ES-I3 (cell line): ENCODE measurements around the gene TTN.

Experiments
- H3K36me3 ChIP-seq: 2 replicates; pipeline ENCODE4 v1.6.1; 2013; ENCODE audit warnings: mild to moderate bottlenecking, low read length, control low read depth, moderate library complexity; ENCODE audit not compliant: insufficient read depth
- H3K4me1 ChIP-seq: 2 replicates; pipeline ENCODE4 v1.6.1; 2013; ENCODE audit warnings: mild to moderate bottlenecking, control low read depth, low read length; ENCODE audit not compliant: insufficient read depth
- H3K9ac ChIP-seq: 2 replicates; pipeline ENCODE4 v1.6.1; 2013; ENCODE audit warnings: low read depth, mild to moderate bottlenecking, low read length, moderate library complexity
- H3K9me3 ChIP-seq: 2 replicates; pipeline ENCODE4 v1.6.1; 2013; ENCODE audit warnings: mild to moderate bottlenecking, low read length, moderate library complexity; ENCODE audit not compliant: control insufficient read depth, insufficient read depth

The TTN gene

GRCh38 chr2:178632729-178633128 is 174.5 kb downstream of the TTN start:
- Histone ChIP-seq H3K4me1 (no peaks in the 10 kb centered on the region), H3K9me3 (no peaks in the 10 kb centered on the region), H3K9ac (no peak overlapping the region), H3K36me3 (no peaks in the 10 kb centered on the region; the same call in 1 of the 2 replicates)

DNA sequence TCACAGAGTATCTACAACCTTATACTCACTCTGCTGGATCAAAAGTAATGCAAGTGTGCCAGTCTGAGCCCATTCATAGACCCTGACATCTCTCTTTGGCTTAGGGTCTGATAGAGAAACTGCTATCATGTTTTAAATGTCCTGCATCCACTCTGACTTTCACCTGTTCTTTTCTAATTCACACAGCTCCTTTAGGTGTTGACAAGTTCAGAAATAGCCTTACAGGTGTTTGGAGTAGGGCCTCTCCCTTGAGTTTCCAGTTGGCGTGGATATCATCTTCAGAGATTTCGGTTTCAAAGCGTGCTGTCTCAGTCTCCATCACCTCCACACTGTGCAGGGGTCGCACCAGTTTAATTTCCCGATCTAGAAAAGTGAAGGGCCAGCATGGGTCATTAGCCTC is 176.6 kb downstream of the TTN start:
- H3K36me3 ChIP-seq = no peaks in the 10 kb centered on the region
- no peak overlapping the region for H3K9ac ChIP-seq
- H3K9me3 ChIP-seq = no peaks in the 10 kb centered on the region
- no peaks in the 10 kb centered on the region for H3K4me1 ChIP-seq

DNA sequence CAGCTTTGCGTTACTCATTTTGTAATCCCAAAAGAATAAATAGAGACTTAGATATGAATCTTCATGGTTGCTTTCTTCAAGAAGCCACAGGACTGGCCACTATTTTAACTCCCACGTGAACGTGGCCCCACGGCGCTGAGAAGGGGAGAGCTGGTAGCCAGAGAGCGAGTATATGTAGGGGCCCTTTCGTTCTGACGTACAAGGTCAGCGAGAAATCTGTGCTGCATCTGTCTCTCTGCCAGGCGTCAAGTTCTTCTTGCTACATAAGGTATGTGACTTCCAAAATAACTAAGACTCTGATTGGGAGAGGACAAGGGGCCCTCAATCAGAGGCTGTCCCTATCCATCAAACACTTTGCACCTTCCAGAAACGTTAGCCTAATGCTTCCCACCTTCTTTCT is 177.8 kb downstream of the TTN start:
- Histone ChIP-seq H3K9me3 (no peaks in the 10 kb centered on the region), H3K36me3 (no peaks in the 10 kb centered on the region), H3K9ac (no peak overlapping the region)

GRCh38 chr2:178628605-178629004 is 178.6 kb downstream of the TTN start:
- H3K9ac ChIP-seq = no peak overlapping the region
- H3K9me3 ChIP-seq = no peaks in the 10 kb centered on the region
- H3K36me3 ChIP-seq = no peaks in the 10 kb centered on the region

More for the DNA sequence above, 177.8 kb downstream of the TTN start:
- no peaks in the 10 kb centered on the region for H3K4me1 ChIP-seq

DNA sequence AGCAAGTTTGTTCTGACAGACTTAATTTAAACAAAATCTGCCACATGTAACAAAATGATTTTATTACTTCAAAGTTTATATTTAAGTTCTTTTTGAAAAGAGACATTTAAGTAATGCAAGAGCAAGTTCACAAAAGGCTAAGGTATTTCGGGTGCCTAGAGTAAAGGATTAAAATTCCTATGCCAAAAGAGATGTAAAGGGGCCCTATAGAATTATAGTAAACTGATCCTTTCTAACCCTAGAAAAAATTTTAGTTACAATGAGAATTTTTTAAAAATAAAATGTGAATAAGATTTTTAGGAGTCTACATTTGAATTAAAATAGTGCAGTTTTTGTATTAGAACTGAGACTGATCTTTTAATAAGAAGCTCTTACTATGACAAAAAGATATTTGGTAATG is 179.8 kb downstream of the TTN start:
- Histone ChIP-seq H3K9me3 (no peaks in the 10 kb centered on the region), H3K9ac (no peak overlapping the region), H3K4me1 (no peaks in the 10 kb centered on the region), H3K36me3 (no peaks in the 10 kb centered on the region)

More at GRCh38 chr2:178628605-178629004, 178.6 kb downstream of the TTN start:
- no peaks in the 10 kb centered on the region for H3K4me1 ChIP-seq

DNA sequence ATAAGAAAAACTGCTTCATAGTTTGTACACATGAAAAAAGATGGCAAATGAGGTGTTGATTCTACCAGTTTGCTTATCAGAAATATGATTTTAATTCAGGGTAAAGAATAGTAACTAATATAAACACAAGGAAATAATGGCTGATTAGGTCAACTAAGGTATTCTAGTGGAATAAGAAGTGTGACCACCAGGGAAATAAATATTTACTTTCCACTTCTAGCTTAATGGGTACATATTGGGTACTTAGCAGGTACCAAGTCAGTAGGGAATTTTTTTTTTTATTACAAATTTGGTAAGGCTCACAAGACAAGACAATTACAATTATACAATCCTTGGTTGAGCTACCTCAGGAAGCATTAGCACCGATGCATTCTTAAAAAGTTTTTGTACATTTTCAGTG is 191.3 kb downstream of the TTN start:
- H3K9ac ChIP-seq = no peak overlapping the region
- H3K4me1 ChIP-seq = no peaks in the 10 kb centered on the region
- H3K9me3 ChIP-seq = no peaks in the 10 kb centered on the region
- peaks cover 6% of the 10 kb centered on the region; the same call in 1 of the 2 replicates for H3K36me3 ChIP-seq

DNA sequence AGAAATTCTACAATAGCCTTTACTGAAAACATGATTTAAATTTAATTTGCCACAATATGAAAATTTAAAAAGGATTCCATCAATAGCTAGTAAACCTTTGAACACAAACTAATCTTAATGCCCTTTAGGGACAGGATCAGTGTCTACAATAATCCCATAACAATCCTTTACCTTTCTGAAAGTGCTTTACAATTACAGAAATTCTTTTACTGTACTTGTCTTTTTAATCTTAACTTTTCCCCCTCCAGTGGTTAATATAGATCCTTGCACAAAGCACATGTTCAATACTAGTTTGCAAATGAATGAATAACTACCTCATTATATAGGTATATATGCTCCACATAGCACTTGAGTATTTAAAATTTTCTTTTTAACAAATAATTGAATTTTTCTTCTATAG is 204.3 kb downstream of the TTN start:
- Histone ChIP-seq H3K36me3 (peaks cover 4% of the 10 kb centered on the region; the same call in 1 of the 2 replicates), H3K4me1 (no peaks in the 10 kb centered on the region), H3K9ac (no peak overlapping the region), H3K9me3 (no peaks in the 10 kb centered on the region)

- Histone ChIP-seq H3K36me3 (peaks cover 8% of the 10 kb centered on the region; the same call in 1 of the 2 replicates), H3K9me3 (no peaks in the 10 kb centered on the region), H3K9ac (no peak overlapping the region), H3K4me1 (no peaks in the 10 kb centered on the region)
These were observed 214.6 kb downstream of the TTN start for GRCh38 chr2:178592655-178593054.

DNA sequence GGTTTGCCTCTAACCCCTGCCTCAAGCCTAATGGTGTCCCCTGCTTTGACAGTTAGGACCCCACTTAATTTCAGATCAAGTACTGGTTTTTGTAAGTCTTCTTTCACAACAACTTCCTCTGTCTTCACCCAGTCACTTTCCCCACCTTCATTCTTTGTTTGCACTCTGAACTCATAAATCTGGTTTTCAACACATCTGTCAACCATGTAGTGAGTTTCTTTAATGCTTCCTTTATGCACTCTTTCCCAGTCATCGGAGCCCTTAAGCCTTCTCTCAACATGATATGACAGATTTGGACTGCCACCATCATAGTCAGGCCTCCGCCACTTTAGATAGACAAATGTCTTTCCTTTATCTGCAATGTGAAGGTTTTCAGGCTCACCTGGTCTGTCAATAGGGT is 217.9 kb downstream of the TTN start:
- no peaks in the 10 kb centered on the region for H3K4me1 ChIP-seq
- peaks cover 2% of the 10 kb centered on the region; the same call in 1 of the 2 replicates for H3K36me3 ChIP-seq
- no peak overlapping the region for H3K9ac ChIP-seq
- no peaks in the 10 kb centered on the region for H3K9me3 ChIP-seq

DNA sequence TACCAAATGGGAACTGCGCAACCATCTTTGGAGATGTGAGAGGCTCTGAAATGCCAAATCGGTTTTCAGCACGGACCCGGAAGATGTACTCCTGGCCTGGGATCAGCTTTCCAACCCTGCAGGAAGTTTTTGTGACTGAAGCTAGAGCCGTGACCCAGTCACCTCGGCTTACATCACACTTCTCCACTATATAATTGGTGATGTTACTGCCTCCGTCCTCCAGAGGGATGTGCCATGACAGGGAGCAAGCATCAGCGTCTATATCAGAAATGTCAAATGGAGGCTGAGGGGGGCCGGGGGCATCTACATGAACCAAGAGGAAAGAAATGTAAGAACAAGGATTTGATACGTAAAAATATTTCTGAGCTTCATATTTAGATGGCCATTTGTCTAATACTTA is 222.6 kb downstream of the TTN start:
- Histone ChIP-seq H3K9ac (no peak overlapping the region), H3K9me3 (no peaks in the 10 kb centered on the region), H3K4me1 (no peaks in the 10 kb centered on the region), H3K36me3 (no peaks in the 10 kb centered on the region; the same call in 1 of the 2 replicates)

DNA sequence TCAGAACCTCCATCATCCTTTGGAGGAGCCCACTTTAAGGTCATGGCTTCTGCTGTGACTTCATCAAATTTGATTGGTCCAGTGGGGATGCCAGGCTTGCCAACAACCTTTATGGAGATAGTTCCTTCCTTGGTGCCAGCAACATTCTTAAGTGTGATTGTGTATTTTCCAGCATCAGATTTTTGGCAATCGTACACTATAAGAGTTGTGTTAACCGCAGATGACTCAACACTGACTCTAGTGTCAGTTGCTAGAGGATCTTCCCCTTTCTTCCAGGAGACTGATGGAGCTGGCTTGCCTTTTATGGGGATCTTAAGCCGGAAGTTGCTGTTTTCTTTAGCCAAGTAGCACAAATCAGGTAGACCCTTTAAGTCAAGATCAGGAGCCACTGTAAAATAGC is 228.2 kb downstream of the TTN start:
- H3K9ac ChIP-seq = no peak overlapping the region
- no peaks in the 10 kb centered on the region for H3K9me3 ChIP-seq
- no peaks in the 10 kb centered on the region for H3K4me1 ChIP-seq
- peaks cover 14% of the 10 kb centered on the region for H3K36me3 ChIP-seq

DNA sequence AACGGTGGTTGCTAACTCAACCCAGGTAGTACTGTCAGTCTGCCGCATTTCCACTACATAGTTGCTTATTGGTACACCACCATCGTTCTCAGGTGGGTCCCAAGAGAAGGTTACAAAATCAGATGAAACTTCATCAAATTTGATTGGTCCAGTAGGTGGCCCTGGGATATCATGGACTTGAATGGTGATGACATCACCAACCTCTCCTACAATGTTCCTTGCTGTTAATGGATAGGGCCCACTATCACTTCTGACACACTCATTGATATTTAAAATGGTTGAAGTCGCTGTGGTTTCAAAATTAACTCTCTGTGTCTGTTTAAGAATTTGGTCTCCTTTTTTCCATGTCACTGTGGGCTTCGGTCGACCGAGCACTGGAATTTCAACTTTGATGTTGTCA is 232.4 kb downstream of the TTN start:
- H3K9me3 ChIP-seq = no peaks in the 10 kb centered on the region
- no peaks in the 10 kb centered on the region for H3K4me1 ChIP-seq
- H3K9ac ChIP-seq = no peak overlapping the region
- peaks cover 31% of the 10 kb centered on the region for H3K36me3 ChIP-seq

DNA sequence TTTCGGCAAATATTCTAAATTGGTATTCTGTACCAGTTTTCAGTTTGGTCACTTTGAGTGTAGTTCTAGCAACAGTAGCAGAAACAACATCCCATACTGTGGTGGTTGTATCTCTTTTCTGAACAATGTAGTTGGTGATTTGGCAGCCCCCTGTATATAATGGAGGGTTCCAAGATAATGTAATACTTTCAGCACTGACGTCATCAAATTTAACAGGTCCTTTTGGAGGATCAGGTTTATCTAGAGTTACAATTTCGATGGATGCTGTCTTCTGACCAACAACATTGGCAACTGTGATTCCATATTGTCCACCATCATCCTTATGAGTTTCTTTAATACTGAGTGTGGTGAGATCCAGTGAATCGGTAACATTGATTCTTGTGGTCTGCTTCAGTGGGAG is 239.0 kb downstream of the TTN start:
- Histone ChIP-seq H3K9me3 (no peaks in the 10 kb centered on the region), H3K4me1 (no peaks in the 10 kb centered on the region), H3K9ac (no peak overlapping the region), H3K36me3 (peaks cover 20% of the 10 kb centered on the region)

- no peaks in the 10 kb centered on the region for H3K4me1 ChIP-seq
- peaks cover 2% of the 10 kb centered on the region; the same call in 1 of the 2 replicates for H3K36me3 ChIP-seq
- no peaks in the 10 kb centered on the region for H3K9me3 ChIP-seq
- no peak overlapping the region for H3K9ac ChIP-seq
These were observed 254.2 kb downstream of the TTN start for GRCh38 chr2:178553047-178553446.

DNA sequence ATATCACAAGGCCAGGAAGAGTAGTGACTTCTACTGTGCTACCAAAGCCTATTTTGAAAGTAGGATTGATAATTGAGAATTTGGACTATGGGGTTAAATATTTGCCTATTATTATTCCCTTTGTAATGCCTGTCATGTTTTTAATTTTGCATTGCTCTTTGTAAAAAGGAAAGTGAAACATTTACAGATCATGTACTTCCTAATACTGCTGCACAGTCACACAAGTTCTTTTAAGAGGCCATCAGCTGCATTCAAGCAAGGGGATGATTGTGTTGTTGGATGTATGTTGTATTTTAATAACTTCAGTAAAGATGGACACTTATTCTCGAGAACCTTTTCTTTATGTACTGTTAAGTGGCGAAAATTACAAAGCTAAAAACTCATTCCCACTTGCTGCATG is 256.9 kb downstream of the TTN start:
- Histone ChIP-seq H3K4me1 (no peaks in the 10 kb centered on the region), H3K36me3 (peaks cover 16% of the 10 kb centered on the region; the same call in 1 of the 2 replicates), H3K9ac (no peak overlapping the region), H3K9me3 (no peaks in the 10 kb centered on the region)

GRCh38 chr2:178542569-178542968 is 264.7 kb downstream of the TTN start:
- Histone ChIP-seq H3K9me3 (no peaks in the 10 kb centered on the region), H3K36me3 (peaks cover 19% of the 10 kb centered on the region), H3K9ac (no peak overlapping the region), H3K4me1 (no peaks in the 10 kb centered on the region)
